K562 (cell line): ENCODE results near the gene CHKB. TPM values are rescaled to one million over a fixed set of nuclear protein-coding genes. Genes with fewer than 3 reads are reported as not detected.

Experiments
- ATF1 ChIP-seq, 2 experiments: fragments of 450-650 bp in 1 of 2; IDR thresholded peaks; 2 replicates each; pipeline ENCODE4 v1.6.1; 2016; ENCODE audit warnings: missing compliant biosample characterization in 1 of 2, missing genetic modification characterization in 1 of 2
- ATF7 ChIP-seq: fragments of 450-650 bp; IDR thresholded peaks from 2 replicates; pipeline ENCODE4 v1.7.1; 2014; ENCODE audit warnings: mild to moderate bottlenecking, moderate library complexity
- CREBBP ChIP-seq: IDR thresholded peaks from one replicate; pipeline ENCODE4 v1.6.1; 2012; ENCODE audit warnings: low read depth, mild to moderate bottlenecking, control low read depth, inconsistent platforms, low read length
- CTCF ChIP-seq, 3 experiments: IDR thresholded peaks in 2 of 3; conservative IDR thresholded peaks in 1 of 3; 2 replicates each; pipeline ENCODE4 v1.5.1; 2011 to 2012; ENCODE audit warnings: low read length in 3 of 3, mild to moderate bottlenecking in 3 of 3, control low read depth in 2 of 3, improper control_type of control experiment in 1 of 3, inconsistent platforms in 1 of 3, low read depth in 1 of 3, mixed read lengths in 1 of 3, moderate library complexity in 1 of 3; ENCODE audit not compliant: insufficient read depth in 2 of 3
- E2F8 ChIP-seq: fragments of 450-650 bp; IDR thresholded peaks from 2 replicates; pipeline ENCODE4 v1.7.1; 2018; ENCODE audit warnings: mild to moderate bottlenecking, low read depth; ENCODE audit not compliant: partially characterized antibody
- EP400 ChIP-seq: fragments of 450-650 bp; IDR thresholded peaks from 2 replicates; pipeline ENCODE4 v1.6.1; 2017; ENCODE audit warnings: antibody characterized with exemption, mild to moderate bottlenecking, moderate library complexity
- ETV1 ChIP-seq: fragments of 450-650 bp; conservative IDR thresholded peaks from 2 replicates; pipeline ENCODE4 v1.6.1; 2016; ENCODE audit warnings: missing genetic modification characterization, control low read depth, low read depth, missing compliant biosample characterization
- KDM1A ChIP-seq, 2 experiments: fragments of 450-650 bp; IDR thresholded peaks; 2 replicates each; pipeline ENCODE4 v1.6.1; 2016; ENCODE audit warnings: mild to moderate bottlenecking in 2 of 2
- LCOR ChIP-seq: sonication (generic); formaldehyde crosslinking; IDR thresholded peaks from 2 replicates; pipeline ENCODE4 v1.8.0; 2022; ENCODE audit warnings: mild to moderate bottlenecking, missing genetic modification reagents
- SFPQ ChIP-seq: fragments of 200-400 bp; formaldehyde crosslinking; IDR thresholded peaks from 2 replicates; pipeline ENCODE4 v1.6.1; 2017; ENCODE audit warnings: mild to moderate bottlenecking, low read depth, low read length, moderate library complexity
- SRSF7 ChIP-seq: fragments of 200-400 bp; formaldehyde crosslinking; optimal IDR thresholded peaks from 2 replicates; pipeline ENCODE3; 2017; ENCODE audit warnings: mild to moderate bottlenecking, low read depth, low read length
- SUPT5H ChIP-seq: fragments of 450-650 bp; IDR thresholded peaks from 2 replicates; pipeline ENCODE4 v1.6.1; 2016
- TAF9B ChIP-seq: fragments of 450-650 bp; IDR thresholded peaks from 2 replicates; pipeline ENCODE4 v1.6.1; 2018; ENCODE audit warnings: mild to moderate bottlenecking; ENCODE audit not compliant: partially characterized antibody
- TARDBP ChIP-seq: fragments of 450-650 bp; IDR thresholded peaks from 2 replicates; pipeline ENCODE4 v1.6.1; 2016
- THAP12 ChIP-seq: fragments of 250-450 bp; sonication (Bioruptor Pico); IDR thresholded peaks from 2 replicates; pipeline ENCODE4 v1.9.0; 2021; ENCODE audit warnings: mild to moderate bottlenecking, inconsistent platforms
- ZC3H4 ChIP-seq: sonication (generic); formaldehyde crosslinking; IDR thresholded peaks from 2 replicates; pipeline ENCODE4 v1.9.0; 2021; ENCODE audit warnings: missing genetic modification reagents, borderline replicate concordance
- ZFX ChIP-seq: sonication (generic); formaldehyde crosslinking; IDR thresholded peaks from 2 replicates; pipeline ENCODE4 v1.8.0; 2022; ENCODE audit warnings: mild to moderate bottlenecking, missing genetic modification reagents, moderate library complexity
- ZNF445 ChIP-seq: fragments of 250-450 bp; sonication (Bioruptor Pico); IDR thresholded peaks from 2 replicates; pipeline ENCODE4 v1.4.0; 2020; ENCODE audit warnings: low read depth, mild to moderate bottlenecking, moderate library complexity
- polyA plus RNA-seq, 8 experiments: library from polyadenylated mRNA; depleted of rRNA in 4 of 8; stranded (reverse) in 5 of 8; unstranded in 3 of 8; fragments of >200 nt; fragmentation: Nextera tagmentation in 2 of 8; fragmentation: Illumina TruSeq in 1 of 8; extraction: Ambion mirVana in 2 of 8; extraction: Trizol in 1 of 8; gene quantifications; 2 replicates each; pipeline versions ENCODE4 v1.2.1 to v1.2.3, GENCODE V29; 2011 to 2014; ENCODE audit warnings: inconsistent platforms in 1 of 8, missing spikeins in 1 of 8
- total RNA-seq, 7 experiments: library from RNA; depleted of rRNA in 6 of 7; stranded (reverse); fragments of >200 nt in 6 of 7; fragmentation: Illumina TruSeq in 2 of 7; extraction: Trizol in 2 of 7; gene quantifications; 2 replicates each; pipeline versions ENCODE4 v1.2.1 to v1.2.3, GENCODE V29; 2011 to 2021; ENCODE audit warnings: low replicate concordance in 1 of 7

CHKB gene
- total and polyA plus RNA-seq, 9 of the 15 experiments (the other 6 are each of a cell fraction or from before 2014, with no cell fraction given) = 2.7 to 31.0 (median 11.0) TPM

GRCh38 chr22:50562523-50563412 lies 19.9 kb downstream of the CHKB start, which contains the start of gene SYCE3 (continued):
- TF ChIP-seq SFPQ (no peak), ETV1 (peak; percentile 61), KDM1A (IDR thresholded peaks at IDR 0.05) (no peak), ZC3H4 (CRISPR knock-in tag) (no peak), SUPT5H (peak; percentile 39; the same call in 1 of the 2 replicates), LCOR (CRISPR knock-in tag) (0 out of 2 replicates have a peak, but pooled peaks have one; percentile 49), CTCF (IDR thresholded peaks at IDR 0.05 in 2 of 3, conservative IDR thresholded peaks at IDR 0.05 in 1 of 3; ENCODE audit: insufficient read depth in 2 of 3, low read depth in 1 of 3, low read length in 3 of 3) (peak; percentile 80 to 88 (median 85)), ATF1 (CRISPR knock-in tag; IDR thresholded peaks at IDR 0.05) (no peak; the same call in 1 of the 2 replicates), ATF1 (tag; IDR thresholded peaks at IDR 0.05) (peak; percentile 53), TAF9B (no peak), SRSF7 (no peak), ZNF445 (no peak), ATF7 (peak; percentile 66), THAP12 (no peak), EP400 (peak; percentile 40; the same call in 1 of the 2 replicates), E2F8 (peak; percentile 29), CREBBP (no peak), TARDBP (0 out of 2 replicates have a peak, but pooled peaks have one; percentile 56), ZFX (CRISPR knock-in tag) (peak; percentile 63)
- TF ChIP-seq, all 486 proteins: peak for 57
